ENCODE data around the gene MRPL57.
"Not testable (repeated sequence)": the region's sequence is repeated elsewhere in the genome, so short reads cannot be mapped to it uniquely, and the experiment has no call there.

Gene MRPL57

DNA sequence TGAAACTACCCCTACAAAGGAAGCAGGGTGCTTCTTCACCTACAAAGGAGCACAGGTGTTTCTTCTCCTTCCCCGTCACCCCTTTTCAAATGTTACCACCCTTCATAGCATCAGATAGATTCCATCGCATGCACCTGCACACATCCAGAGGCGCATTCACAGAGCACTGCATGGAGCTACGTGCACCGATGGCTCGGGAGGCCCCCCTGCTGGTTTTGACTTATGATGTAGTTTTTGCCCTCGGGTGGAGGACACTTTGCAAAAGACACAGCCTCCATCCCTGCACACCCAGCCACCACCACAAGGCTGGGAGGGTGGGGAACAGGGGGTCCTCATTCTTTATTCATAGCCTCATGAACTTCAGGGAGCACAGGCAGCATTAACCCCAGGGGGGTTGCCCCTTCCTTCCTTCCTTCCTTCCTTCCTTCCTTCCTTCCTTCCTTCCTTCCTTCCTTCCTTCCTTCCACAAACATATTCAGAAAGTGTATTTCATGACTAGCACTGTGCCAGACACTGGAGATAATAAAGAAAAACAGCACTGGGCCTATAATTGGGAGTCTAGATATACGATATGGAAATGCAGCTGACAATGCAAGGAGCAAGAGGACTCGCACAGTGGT, 21.3 kb downstream of the MRPL57 start:
- not testable (repeated sequence) for DNase-seq

DNA sequence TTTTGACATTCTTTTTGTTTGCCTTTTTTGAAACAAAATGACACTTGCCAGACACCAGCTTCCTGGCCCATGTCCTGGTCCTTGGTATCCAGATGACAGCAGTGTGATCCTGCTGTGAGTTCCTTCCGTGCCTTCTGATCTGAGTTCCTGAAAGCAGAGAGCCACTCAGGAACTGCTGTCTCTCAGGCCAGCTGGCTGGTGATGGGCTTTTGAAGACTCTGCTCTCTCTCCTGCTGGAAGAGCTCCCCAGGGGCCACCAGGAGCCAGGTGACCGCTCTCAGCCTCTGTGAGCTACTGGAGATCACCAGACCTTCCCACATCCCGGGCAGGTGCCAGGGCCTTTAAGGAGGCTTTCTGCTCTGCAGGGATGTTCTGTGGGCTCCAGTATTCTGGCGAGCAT, 21.9 kb downstream of the MRPL57 start:
- DNase-seq: not testable (repeated sequence)

DNA sequence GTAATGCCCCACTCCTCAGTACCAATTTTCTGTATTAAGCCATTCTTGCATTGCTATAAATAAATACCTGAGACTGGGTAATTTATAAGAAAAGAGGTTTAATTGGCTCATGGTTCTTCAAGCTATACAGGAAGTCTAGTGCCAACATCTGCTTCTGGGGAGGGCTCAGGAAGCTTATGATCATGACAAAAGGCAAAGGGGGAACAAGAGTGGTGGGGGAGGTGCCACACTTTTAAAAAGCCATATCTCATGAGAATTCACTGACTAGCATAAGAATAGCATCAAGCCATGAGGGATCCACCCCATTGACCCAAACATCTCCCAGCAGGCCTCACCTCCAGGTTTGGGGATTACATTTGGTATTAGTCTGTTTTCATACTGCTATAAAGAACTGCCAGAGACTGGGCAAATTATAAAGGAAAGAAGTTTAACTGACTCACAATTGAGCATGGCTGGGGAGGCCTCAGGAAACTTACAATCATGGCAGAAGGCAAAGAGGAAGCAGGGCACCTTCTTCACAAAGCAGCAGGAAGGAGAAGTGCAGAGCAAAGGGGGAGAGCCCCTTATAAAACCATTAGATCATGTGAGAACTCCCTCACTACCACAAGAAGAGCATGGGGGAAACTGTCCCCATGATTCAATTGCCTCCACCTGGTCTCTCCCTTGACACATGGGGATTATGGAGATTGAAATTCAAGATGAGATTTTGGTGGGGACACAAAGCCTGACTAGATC, 25.2 kb downstream of the MRPL57 start:
- not testable (repeated sequence) for DNase-seq

DNA sequence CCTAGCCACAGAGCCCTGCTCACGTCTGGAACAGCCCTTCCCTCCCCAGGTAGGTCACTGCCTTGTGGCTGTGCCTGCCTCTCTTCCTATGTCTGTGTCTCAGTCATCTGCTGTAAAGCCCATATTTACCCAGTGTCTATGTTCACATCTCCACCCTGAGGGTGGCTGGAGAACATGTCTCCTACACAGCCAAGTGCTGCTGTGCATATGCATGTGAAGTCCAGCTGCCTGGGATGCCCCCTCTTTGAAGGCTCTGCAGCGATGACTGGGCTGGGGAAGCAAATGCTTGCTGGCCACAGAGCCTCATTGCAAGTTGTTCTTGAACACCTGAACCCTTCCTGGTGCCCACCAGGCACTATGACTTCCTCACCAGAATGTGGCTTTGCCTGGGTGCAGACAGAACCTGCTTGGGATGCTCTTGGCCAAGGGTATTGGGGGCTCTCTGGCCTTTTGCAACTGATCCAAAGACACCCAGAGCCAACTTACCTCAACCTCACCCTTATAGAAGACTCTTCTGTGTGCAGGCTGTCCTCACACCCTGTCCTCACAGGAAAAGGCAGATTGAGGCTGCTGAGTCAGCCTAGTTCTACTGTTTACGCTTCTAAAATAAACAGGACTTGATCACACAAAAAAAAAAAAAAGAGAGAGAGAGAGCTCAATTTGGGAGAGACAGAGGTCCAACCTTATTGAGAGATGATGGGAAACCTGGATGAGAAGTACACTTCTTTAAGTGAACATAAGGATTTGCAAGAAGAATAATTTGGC, 26.5 kb downstream of the MRPL57 start:
- DNase-seq: no peak

DNA sequence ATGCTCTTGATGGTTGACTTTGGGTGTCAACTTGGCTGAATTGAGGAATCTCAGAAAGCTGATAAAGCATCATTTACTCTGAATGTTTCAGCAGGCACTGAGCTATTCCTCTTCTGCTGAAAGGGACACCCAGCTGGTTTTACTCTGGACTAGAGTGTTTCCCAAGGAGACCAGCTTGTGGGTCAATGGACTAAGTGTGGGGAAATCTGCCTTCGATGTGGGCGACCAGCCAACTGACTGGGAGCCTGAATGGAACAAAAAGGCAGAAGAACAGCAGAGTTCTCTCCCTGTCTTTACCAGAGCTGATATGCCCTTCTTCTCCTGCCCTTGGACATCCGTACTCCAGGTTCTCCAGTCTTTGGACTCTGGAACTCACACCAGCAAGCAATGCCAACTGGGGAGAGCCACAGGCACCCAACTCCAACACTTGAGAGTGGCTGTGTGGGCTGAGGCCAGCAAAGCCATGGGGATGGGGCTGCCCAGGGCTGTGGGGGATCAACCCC, 32.2 kb downstream of the MRPL57 start:
- no peak for DNase-seq

DNA sequence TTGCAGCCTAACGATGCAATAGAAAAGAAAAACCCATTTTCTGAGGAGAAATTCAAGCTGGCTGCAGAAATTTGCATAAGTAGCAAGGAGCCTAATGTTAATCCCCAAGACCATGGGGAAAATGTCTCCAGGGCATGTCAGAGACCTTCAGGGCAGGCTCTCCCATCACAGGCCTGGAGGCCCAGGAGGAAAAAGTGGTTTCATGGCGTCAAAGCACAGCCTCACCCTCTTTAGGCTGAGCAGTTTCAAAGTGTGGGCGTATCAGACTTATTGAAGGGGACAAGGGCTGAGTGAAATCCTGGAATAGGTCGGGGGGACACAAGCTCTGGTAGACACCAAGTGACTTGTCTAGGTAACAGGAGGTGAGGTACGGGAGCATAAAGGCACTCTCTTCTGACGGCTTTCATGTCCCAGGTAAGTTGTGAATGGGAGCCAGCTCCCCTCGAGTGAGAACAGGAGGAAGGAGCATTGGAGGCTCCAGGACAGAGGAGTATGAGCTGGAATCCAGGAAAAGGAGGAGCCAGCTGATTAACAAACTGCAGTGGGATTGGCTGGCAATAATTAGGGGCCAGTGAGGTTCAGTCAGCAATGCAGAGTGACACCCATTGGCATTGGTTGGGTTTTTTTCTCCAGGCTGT, 35.8 kb downstream of the MRPL57 start:
- DNase-seq: no peak

DNA sequence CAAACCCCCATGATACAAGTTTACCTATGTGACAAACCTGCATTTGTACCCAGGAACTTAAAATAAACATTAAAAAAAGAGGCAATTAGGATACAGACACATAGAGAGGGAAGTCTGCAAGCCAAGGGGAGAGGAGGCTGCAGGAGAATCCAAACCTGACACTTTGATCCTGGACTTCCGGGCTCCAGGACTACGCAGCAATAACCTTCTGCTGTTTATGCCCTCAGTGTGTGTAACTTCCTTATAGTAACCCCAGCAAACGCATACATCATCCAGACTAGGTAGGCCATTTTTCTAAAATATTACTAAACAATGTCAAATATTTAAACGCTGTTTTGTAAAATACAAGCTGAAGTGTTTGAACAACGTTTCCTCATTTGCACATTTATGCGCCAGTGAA, 39.0 kb downstream of the MRPL57 start:
- DNase-seq: not testable (repeated sequence)

DNA sequence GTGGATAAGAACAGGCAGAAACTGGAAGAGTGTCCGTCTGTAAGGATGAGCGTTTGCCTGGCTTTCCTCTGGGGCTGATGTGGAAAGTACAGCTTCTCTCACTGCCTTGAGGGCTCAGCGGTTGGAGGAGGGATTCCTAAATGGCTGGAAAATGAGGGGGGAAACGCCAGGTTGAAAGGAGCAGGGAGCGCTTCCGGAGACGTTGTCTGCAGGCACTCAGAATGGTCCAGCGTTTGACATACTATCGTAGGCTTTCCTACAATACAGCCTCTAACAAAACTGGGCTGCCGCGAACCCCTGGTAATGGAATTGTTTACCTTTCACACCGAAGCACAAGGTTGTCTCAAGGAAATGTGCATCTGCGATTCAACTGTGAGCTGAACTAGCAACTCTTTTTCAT, 39.9 kb downstream of the MRPL57 start:
- no peak for DNase-seq

DNA sequence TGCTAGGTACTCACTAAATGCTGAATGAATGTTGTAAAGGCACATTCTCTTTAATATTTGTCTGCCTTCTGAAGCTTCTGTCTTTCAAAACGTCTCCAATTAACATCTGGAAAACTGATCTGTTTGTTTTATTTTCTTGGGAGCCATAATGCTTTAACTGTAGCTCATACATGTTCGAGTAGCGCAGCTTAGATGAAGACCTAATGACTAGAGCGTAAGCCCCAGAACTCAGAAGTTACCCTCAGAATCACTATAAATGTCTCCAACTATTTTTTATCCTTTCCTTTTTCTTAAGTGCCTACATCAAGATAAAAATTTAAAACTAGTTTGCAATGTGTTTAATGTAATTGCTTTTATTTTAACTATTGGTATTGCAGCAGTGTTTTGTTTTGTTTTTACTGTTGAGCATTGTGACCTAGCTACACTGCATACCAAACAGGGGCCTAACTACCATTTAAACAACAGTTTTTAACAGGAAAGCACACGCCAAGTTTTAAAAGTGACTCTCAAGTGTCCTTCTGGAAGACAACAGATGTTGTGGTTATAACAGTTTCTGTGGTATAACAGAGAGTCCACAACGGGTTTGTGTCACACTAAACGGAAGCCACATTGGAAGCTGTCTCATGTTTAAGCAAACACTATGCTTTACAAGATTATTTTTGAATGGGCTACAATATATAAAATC, 42.0 kb downstream of the MRPL57 start:
- DNase-seq: peak; percentile 13

DNA sequence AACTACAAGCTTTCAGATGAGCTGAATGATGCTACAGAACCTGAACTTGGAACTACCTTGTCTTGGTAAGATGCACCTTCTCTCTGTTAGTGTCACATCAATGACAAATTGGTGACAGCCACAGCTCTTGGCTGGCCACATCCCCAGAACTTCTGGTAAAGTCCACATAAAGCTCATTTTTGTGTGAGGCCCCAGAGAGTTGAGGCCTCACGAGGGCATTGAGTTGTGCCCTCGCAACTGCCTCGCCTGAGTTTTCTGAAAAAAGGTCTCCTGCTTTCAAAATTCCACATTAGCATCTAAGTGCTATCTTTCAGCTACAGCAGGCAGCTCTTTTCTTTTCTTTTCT, 42.6 kb downstream of the MRPL57 start:
- DNase-seq: no peak

DNA sequence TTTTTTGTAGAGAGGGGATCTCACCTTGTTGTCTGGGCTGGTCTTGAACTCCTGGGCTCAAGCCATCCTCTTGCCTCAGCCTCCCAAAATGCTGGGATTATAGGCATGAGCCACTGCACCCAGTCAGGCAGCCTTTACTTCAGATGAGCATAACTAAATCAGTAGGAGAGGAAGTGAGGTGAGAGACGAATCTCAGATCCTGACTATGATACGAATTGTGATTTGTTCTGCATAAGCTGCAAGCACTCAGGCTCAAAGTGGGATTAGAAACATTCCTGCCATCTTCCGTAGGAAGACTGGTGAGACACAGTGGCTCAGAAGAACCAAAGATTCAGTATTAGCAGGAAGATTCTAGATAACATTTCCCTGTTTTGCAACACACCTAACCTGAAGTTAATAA, 43.3 kb downstream of the MRPL57 start:
- DNase-seq: not testable (repeated sequence)

DNA sequence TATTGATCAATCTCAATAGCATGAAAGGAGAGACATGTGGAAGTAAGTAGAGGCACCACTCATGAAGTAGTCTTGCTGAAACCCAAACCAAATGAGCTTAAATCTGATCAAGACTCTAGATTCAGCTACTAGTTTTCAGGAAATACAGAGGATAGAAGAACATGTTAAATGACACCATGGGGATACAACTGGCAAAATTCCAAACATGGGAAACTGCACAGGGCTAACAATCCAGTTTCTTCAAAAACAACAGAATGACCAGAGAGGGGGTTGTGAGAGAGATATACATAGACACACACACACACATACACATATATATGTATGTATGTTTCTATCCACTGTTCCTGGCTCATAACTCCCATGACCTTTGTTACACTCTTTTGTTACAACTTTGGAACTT, 44.8 kb downstream of the MRPL57 start:
- no peak for DNase-seq

DNA sequence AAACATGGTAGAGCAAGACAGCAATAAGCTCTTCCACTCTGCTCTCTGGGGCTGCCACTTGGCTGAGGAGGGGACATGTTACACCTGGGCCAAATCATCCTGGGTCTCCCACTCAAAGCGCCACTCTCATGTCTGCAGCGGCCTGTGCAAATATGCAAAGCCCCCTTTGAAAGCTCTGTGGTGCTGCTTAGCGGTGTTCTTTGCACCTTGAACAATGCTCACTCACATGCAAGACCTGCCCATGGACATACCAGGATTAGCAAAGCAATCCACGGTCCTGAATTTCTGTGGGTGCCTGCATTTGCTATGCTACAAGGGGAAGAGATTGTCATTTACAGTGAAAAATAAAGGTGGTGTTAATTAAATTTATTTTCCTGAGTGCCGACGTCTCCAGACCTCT, 48.6 kb downstream of the MRPL57 start:
- DNase-seq: no peak

DNA sequence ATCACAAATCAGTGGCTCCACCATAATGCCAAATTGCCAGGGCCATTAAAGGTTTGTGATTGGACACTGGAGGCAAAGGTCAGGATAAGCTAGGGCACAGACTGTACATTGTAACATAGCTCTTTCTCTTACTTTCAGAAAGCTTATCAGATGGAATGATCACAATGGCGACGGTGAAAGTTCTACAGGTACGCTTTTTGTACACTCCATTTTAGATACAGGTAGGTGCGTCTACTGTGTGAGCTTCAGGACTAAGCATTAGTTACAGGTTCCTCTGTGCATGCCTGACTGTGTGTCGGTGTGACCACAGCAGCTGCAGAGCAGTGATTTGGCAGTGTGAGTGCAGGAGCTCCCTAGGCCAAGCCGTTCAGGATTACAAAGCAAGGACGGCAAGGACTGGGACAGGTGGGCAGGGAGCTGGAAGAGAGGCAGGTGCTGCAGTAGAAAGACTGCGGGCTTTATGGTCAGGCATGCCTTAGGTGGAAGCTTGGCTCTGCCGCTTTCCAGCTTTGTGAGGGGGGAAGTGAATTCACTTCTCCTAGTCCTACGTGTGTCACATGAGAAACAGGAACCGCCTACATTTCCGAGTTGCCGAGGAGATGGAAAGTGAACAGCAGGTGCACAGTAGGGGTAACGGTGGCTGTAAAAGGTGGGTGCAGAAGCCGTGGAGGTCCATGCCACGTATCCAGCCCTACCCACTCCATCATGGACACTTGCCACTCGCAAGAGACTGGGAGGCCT, 49.6 kb downstream of the MRPL57 start:
- no peak for DNase-seq

DNA sequence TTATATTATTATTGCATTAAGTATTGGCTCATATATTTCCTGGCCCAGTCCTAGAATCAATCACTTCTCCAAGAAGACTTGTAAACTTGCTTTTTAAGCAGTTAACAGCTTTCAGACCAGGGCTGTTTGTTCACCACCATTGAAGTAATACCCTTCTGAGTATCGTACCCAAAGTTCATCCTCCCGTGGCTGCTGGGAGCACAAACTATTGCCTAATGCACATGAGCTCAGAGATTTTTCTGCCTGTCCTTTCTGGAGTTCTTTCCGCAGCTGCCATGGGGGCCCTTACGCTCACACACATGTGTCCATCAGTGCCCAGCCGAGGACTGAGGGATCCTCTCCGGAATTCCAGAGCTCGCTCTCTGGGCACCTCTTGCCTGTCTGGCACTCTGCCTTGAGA, 51.5 kb downstream of the MRPL57 start:
- no peak for DNase-seq

All from CD4-positive, alpha-beta T cell treated with Interleukin-17A for 1 hour (primary cell).